HG02981 (cell line): Measurements from ENCODE around the gene RTN1.

Experiments used
- ATAC-seq: cut with Tn5 transposase; IDR thresholded peaks from one replicate; pipeline ENCODE4 v1.9.1; 2021; ENCODE audit warnings: mild to moderate bottlenecking, moderate library complexity; ENCODE audit not compliant: unreplicated experiment

The RTN1 gene

GRCh38 chr14:59811073-59811472 is 59.5 kb downstream of the RTN1 start:
- ATAC-seq = no peak

GRCh38 chr14:59803052-59803540 is 67.5 kb downstream of the RTN1 start:
- no peak for ATAC-seq

GRCh38 chr14:59788176-59788575 is 82.4 kb downstream of the RTN1 start:
- ATAC-seq = no peak

GRCh38 chr14:59787045-59787674 is 83.4 kb downstream of the RTN1 start:
- no peak for ATAC-seq

- ATAC-seq = no peak
Observed at GRCh38 chr14:59785629-59786028, 84.9 kb downstream of the RTN1 start.

- ATAC-seq = no peak
Observed at GRCh38 chr14:59782760-59783159, 87.8 kb downstream of the RTN1 start.

GRCh38 chr14:59777006-59777579 is 93.5 kb downstream of the RTN1 start:
- no peak for ATAC-seq

- ATAC-seq = no peak
Observed at GRCh38 chr14:59776468-59776867, 94.1 kb downstream of the RTN1 start.

GRCh38 chr14:59772233-59772632 is 98.3 kb downstream of the RTN1 start:
- ATAC-seq = no peak

GRCh38 chr14:59771577-59771976 is 99.0 kb downstream of the RTN1 start:
- no peak for ATAC-seq

- no peak for ATAC-seq
Observed at GRCh38 chr14:59769586-59769985, 101.0 kb downstream of the RTN1 start.

- no peak for ATAC-seq
Observed at GRCh38 chr14:59768855-59769375, 101.7 kb downstream of the RTN1 start.

- ATAC-seq = no peak
Observed at GRCh38 chr14:59761851-59762250, 108.7 kb downstream of the RTN1 start.

GRCh38 chr14:59755409-59756135 is 115.0 kb downstream of the RTN1 start:
- no peak for ATAC-seq

GRCh38 chr14:59754256-59754655 is 116.3 kb downstream of the RTN1 start:
- no peak for ATAC-seq

- no peak for ATAC-seq
Observed at GRCh38 chr14:59753512-59753911, 117.1 kb downstream of the RTN1 start.

- no peak for ATAC-seq
Observed at GRCh38 chr14:59751578-59751977, 119.0 kb downstream of the RTN1 start.

- ATAC-seq = no peak
Observed at GRCh38 chr14:59739794-59740193, 130.8 kb downstream of the RTN1 start.

GRCh38 chr14:59728304-59728703 is 142.3 kb downstream of the RTN1 start:
- ATAC-seq = no peak

GRCh38 chr14:59727073-59727661 is 143.4 kb downstream of the RTN1 start:
- ATAC-seq = no peak

GRCh38 chr14:59711080-59711479 is 159.5 kb downstream of the RTN1 start:
- no peak for ATAC-seq
